WTC11 (cell line): ENCODE data around the gene PHLDB2. TPM values are rescaled to one million over a fixed set of nuclear protein-coding genes. Genes with fewer than 3 reads are reported as not detected.

Source experiments
- ATAC-seq: fragments of 200-7000 bp; cut with Tn5 transposase; 2 replicates; pipeline ENCODE4 v1.10.0; 2021; ENCODE audit warnings: mild to moderate bottlenecking, moderate library complexity
- CTCF ChIA-PET: fragments of 300-600 bp; sonication (Branson Sonifier 250); formaldehyde crosslinking; loops from one replicate; lab custom pipeline; 2021; ENCODE audit warnings: antibody characterized with exemption; lab: Charles Lee
- POLR2A ChIA-PET: fragments of 350-600 bp; sonication (Branson Sonifier 250); formaldehyde crosslinking; loops from one replicate; lab custom pipeline; 2021; ENCODE audit warnings: antibody characterized with exemption; lab: Charles Lee
- DNase-seq: peaks from one replicate; pipeline ENCODE4 v3.0.0; 2021; ENCODE audit warnings: low spot score
- H3K27ac Mint-ChIP-seq: 2 replicates; pipeline ENCODE4 v1.8.0; 2021; ENCODE audit warnings: mixed read lengths
- H3K27me3 Mint-ChIP-seq: 2 replicates; pipeline ENCODE4 v1.8.0; 2021; ENCODE audit warnings: low read depth, mild to moderate bottlenecking, moderate library complexity, mixed read lengths
- H3K36me3 Mint-ChIP-seq: 2 replicates; pipeline ENCODE4 v1.8.0; 2021; ENCODE audit warnings: mixed read lengths
- H3K4me1 Mint-ChIP-seq: 2 replicates; pipeline ENCODE4 v1.8.0; 2022; ENCODE audit warnings: mixed read lengths
- H3K4me3 Mint-ChIP-seq: 2 replicates; pipeline ENCODE4 v1.8.0; 2021; ENCODE audit warnings: mild to moderate bottlenecking, moderate library complexity, mixed read lengths
- H3K9me3 Mint-ChIP-seq: 2 replicates; pipeline ENCODE4 v1.8.0; 2021; ENCODE audit warnings: mixed read lengths
- AR ChIP-seq: fragments of 250-450 bp; sonication (Bioruptor Pico); IDR thresholded peaks from 2 replicates; pipeline ENCODE4 v1.9.0; 2021; ENCODE audit warnings: mild to moderate bottlenecking
- CTCF ChIP-seq: fragments of 200-600 bp; IDR thresholded peaks from 2 replicates; pipeline ENCODE4 v1.8.0; 2022; ENCODE audit warnings: antibody characterized with exemption
- E2F4 ChIP-seq: sonication (generic); formaldehyde crosslinking; IDR thresholded peaks from 2 replicates; pipeline ENCODE4 v1.8.1; 2022; ENCODE audit warnings: low read depth, mild to moderate bottlenecking, moderate library complexity, missing genetic modification reagents, borderline replicate concordance
- FOXP4 ChIP-seq: sonication (generic); formaldehyde crosslinking; IDR thresholded peaks from 2 replicates; pipeline ENCODE4 v1.8.0; 2022; ENCODE audit warnings: mild to moderate bottlenecking, missing genetic modification reagents
- IRF2 ChIP-seq: sonication (generic); formaldehyde crosslinking; IDR thresholded peaks from 2 replicates; pipeline ENCODE4 v1.8.0; 2022; ENCODE audit warnings: low read depth, missing genetic modification reagents, borderline replicate concordance
- NR2C2 ChIP-seq: sonication (generic); formaldehyde crosslinking; IDR thresholded peaks from 2 replicates; pipeline ENCODE4 v1.8.0; 2022; ENCODE audit warnings: mild to moderate bottlenecking, missing genetic modification reagents
- NR3C1 ChIP-seq: sonication (generic); formaldehyde crosslinking; conservative IDR thresholded peaks from 2 replicates; pipeline ENCODE4 v1.8.1; 2023; ENCODE audit warnings: low read depth, mild to moderate bottlenecking, missing genetic modification reagents
- PREB ChIP-seq: sonication (generic); formaldehyde crosslinking; IDR thresholded peaks from 2 replicates; pipeline ENCODE4 v1.8.1; 2022; ENCODE audit warnings: mild to moderate bottlenecking, missing genetic modification reagents, moderate library complexity, borderline replicate concordance
- PRRX2 ChIP-seq: fragments of 250-450 bp; sonication (Bioruptor Pico); IDR thresholded peaks from 2 replicates; pipeline ENCODE4 v1.8.0; 2021; ENCODE audit warnings: mild to moderate bottlenecking
- SP1 ChIP-seq: sonication (generic); formaldehyde crosslinking; conservative IDR thresholded peaks from 2 replicates; pipeline ENCODE4 v1.8.1; 2022; ENCODE audit warnings: missing genetic modification reagents
- TEAD1 ChIP-seq: sonication (generic); formaldehyde crosslinking; IDR thresholded peaks from 2 replicates; pipeline ENCODE4 v1.8.0; 2022; ENCODE audit warnings: mild to moderate bottlenecking, missing genetic modification reagents
- ZMAT4 ChIP-seq: fragments of 250-450 bp; sonication (Bioruptor Pico); IDR thresholded peaks from 2 replicates; pipeline ENCODE4 v1.9.0; 2021; ENCODE audit warnings: mild to moderate bottlenecking
- ZNF219 ChIP-seq: sonication (generic); formaldehyde crosslinking; IDR thresholded peaks from 2 replicates; pipeline ENCODE4 v1.8.0; 2023; ENCODE audit warnings: missing genetic modification reagents, mild to moderate bottlenecking, borderline replicate concordance
- ZNF281 ChIP-seq: sonication (generic); formaldehyde crosslinking; IDR thresholded peaks from 2 replicates; pipeline ENCODE4 v1.8.0; 2023; ENCODE audit warnings: mild to moderate bottlenecking, missing genetic modification reagents
- ZNF416 ChIP-seq: fragments of 250-450 bp; sonication (Bioruptor Pico); IDR thresholded peaks from 2 replicates; pipeline ENCODE4 v1.9.0; 2021; ENCODE audit warnings: mild to moderate bottlenecking, inconsistent platforms
- ZNF532 ChIP-seq: fragments of 250-450 bp; sonication (Bioruptor Pico); IDR thresholded peaks from 2 replicates; pipeline ENCODE4 v1.9.0; 2021; ENCODE audit warnings: mild to moderate bottlenecking, borderline replicate concordance
- ZNF671 ChIP-seq: fragments of 250-450 bp; sonication (Bioruptor Pico); IDR thresholded peaks from 2 replicates; pipeline ENCODE4 v1.8.0; 2021; ENCODE audit warnings: mild to moderate bottlenecking
- total RNA-seq: library from RNA; stranded (reverse); gene quantifications from 3 replicates; pipeline ENCODE4 v1.2.3, GENCODE V29; 2021

PHLDB2 gene
- total RNA-seq, 1 experiment from 2014 or later, result 40.3 TPM

- POLR2A ChIA-PET, result no interaction called here
- no peaks in the 10 kb centered on the region for H3K9me3 Mint-ChIP-seq
- no peak overlapping the region for H3K27ac Mint-ChIP-seq
- no peak overlapping the region for H3K4me3 Mint-ChIP-seq
- no peaks in the 10 kb centered on the region for H3K36me3 Mint-ChIP-seq
- peaks cover 9% of the 10 kb centered on the region for H3K4me1 Mint-ChIP-seq
- CTCF ChIA-PET, result interaction anchor here (0.9 kb wide), 1 partner anchor 15 kb away, joined by 3 read pairs; no protein-coding TSS in a partner anchor
- DNase-seq, result no peak
- TF ChIP-seq IRF2, result no peak
- TF ChIP-seq ZMAT4 (CRISPR knock-in tag), result no peak
- no peak for TF ChIP-seq NR3C1 (CRISPR knock-in tag)
- no peak for TF ChIP-seq E2F4 (CRISPR knock-in tag)
- TF ChIP-seq ZNF671 (CRISPR knock-in tag), result no peak
- no peak for TF ChIP-seq SP1 (CRISPR knock-in tag)
- TF ChIP-seq ZNF416, result no peak
- no peak for TF ChIP-seq PREB
- no peak for TF ChIP-seq PRRX2
- no peak for TF ChIP-seq CTCF
- no peak for TF ChIP-seq ZNF219 (CRISPR knock-in tag)
- TF ChIP-seq AR (CRISPR knock-in tag), result no peak
- TF ChIP-seq ZNF532 (CRISPR knock-in tag), result no peak
- TF ChIP-seq ZNF281 (CRISPR knock-in tag), result no peak
- TF ChIP-seq NR2C2 (CRISPR knock-in tag), result no peak
- TF ChIP-seq TEAD1, result no peak
- TF ChIP-seq FOXP4, result no peak
- TF ChIP-seq, all 79 proteins: peak for 0
- ATAC-seq, result no peak
- no peaks in the 10 kb centered on the region for H3K27me3 Mint-ChIP-seq
Measured at GRCh38 chr3:111846039-111846438, 13.0 kb upstream of the PHLDB2 start.
